Measurements from ENCODE around the gene MYL5. TPM values are rescaled to one million over a fixed set of nuclear protein-coding genes. Genes with fewer than 3 reads are reported as not detected.
A peak's percentile ranks its signal among the peaks of the same experiment; 100 is the strongest.

Gene MYL5
- total and polyA plus RNA-seq, 4 donors, result 2.4 to 5.0 (median 4.7) TPM

DNA sequence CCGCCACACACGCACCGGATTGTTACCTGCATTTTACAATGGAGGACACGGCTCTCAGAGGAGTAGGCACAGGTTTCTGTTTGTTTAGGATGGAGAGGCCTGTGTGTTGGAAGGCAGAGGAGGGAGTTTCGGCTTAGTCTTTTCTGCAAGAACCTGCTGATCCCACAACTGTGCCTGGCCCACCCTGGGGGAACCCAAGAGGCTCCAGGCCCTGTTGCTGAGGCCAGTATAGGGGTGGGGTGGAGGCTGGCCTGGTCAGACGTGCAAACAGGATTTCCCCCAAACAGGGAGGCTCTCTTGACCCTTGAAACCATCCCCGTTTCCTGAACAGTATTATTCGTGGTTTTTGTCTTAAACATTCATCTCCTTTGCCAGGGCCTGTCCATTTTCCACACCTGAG, 15.4 kb downstream of the MYL5 start:
- H3K9me3 ChIP-seq (ENCODE audit: control insufficient read depth in 4 of 4, low read length in 3 of 4), result no peaks in the 10 kb centered on the region
- TF ChIP-seq JUND (IDR thresholded peaks at IDR 0.05) (no peak), RAD21 (IDR thresholded peaks at IDR 0.05) (no peak), FOXA1 (IDR thresholded peaks at IDR 0.05) (no peak), SP1 (IDR thresholded peaks at IDR 0.05) (no peak), MAX (IDR thresholded peaks at IDR 0.05) (no peak), NR2F2 (IDR thresholded peaks at IDR 0.05) (no peak), EGR1 (IDR thresholded peaks at IDR 0.05; ENCODE audit: low read depth in 2 of 2) (no peak), HNF4A (conservative IDR thresholded peaks at IDR 0.05) (no peak), RXRA (IDR thresholded peaks at IDR 0.05) (no peak), TAF1 (conservative IDR thresholded peaks at IDR 0.05) (no peak), FOXA2 (IDR thresholded peaks at IDR 0.05) (no peak), HNF4G (IDR thresholded peaks at IDR 0.05) (no peak), ZBTB33 (IDR thresholded peaks at IDR 0.05) (no peak)
- TF ChIP-seq, protein P1, sequence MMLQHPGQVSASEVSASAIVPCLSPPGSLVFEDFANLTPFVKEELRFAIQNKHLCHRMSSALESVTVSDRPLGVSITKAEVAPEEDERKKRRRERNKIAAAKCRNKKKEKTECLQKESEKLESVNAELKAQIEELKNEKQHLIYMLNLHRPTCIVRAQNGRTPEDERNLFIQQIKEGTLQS (IDR thresholded peaks at IDR 0.05), result no peak
- TF ChIP-seq, protein P2, sequence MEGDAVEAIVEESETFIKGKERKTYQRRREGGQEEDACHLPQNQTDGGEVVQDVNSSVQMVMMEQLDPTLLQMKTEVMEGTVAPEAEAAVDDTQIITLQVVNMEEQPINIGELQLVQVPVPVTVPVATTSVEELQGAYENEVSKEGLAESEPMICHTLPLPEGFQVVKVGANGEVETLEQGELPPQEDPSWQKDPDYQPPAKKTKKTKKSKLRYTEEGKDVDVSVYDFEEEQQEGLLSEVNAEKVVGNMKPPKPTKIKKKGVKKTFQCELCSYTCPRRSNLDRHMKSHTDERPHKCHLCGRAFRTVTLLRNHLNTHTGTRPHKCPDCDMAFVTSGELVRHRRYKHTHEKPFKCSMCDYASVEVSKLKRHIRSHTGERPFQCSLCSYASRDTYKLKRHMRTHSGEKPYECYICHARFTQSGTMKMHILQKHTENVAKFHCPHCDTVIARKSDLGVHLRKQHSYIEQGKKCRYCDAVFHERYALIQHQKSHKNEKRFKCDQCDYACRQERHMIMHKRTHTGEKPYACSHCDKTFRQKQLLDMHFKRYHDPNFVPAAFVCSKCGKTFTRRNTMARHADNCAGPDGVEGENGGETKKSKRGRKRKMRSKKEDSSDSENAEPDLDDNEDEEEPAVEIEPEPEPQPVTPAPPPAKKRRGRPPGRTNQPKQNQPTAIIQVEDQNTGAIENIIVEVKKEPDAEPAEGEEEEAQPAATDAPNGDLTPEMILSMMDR (IDR thresholded peaks at IDR 0.05; ENCODE audit: low read depth, low read length, missing input control), result no peak
- TF ChIP-seq, protein P3, sequence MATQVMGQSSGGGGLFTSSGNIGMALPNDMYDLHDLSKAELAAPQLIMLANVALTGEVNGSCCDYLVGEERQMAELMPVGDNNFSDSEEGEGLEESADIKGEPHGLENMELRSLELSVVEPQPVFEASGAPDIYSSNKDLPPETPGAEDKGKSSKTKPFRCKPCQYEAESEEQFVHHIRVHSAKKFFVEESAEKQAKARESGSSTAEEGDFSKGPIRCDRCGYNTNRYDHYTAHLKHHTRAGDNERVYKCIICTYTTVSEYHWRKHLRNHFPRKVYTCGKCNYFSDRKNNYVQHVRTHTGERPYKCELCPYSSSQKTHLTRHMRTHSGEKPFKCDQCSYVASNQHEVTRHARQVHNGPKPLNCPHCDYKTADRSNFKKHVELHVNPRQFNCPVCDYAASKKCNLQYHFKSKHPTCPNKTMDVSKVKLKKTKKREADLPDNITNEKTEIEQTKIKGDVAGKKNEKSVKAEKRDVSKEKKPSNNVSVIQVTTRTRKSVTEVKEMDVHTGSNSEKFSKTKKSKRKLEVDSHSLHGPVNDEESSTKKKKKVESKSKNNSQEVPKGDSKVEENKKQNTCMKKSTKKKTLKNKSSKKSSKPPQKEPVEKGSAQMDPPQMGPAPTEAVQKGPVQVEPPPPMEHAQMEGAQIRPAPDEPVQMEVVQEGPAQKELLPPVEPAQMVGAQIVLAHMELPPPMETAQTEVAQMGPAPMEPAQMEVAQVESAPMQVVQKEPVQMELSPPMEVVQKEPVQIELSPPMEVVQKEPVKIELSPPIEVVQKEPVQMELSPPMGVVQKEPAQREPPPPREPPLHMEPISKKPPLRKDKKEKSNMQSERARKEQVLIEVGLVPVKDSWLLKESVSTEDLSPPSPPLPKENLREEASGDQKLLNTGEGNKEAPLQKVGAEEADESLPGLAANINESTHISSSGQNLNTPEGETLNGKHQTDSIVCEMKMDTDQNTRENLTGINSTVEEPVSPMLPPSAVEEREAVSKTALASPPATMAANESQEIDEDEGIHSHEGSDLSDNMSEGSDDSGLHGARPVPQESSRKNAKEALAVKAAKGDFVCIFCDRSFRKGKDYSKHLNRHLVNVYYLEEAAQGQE (IDR thresholded peaks at IDR 0.05), result no peak
- no peaks in the 10 kb centered on the region for H3K36me3 ChIP-seq (ENCODE audit: control insufficient read depth in 4 of 4, insufficient read depth in 3 of 4, low read depth in 1 of 4, low read length in 3 of 4)
- peak overlapping the region in 1 of 2 donors; percentile 68 for H3K27ac ChIP-seq (ENCODE audit: low read depth in 1 of 2, low read length in 2 of 2)
- no peak overlapping the region for H3K4me3 ChIP-seq (ENCODE audit: low read depth in 1 of 3, low read length in 3 of 3)
- H3K27me3 ChIP-seq (ENCODE audit: control insufficient read depth in 4 of 4, insufficient read depth in 4 of 4, low read length in 3 of 4), result no peaks in the 10 kb centered on the region
- DNase-seq (ENCODE audit: low spot score), result no peak
- H3K4me1 ChIP-seq (ENCODE audit: control insufficient read depth in 4 of 4, insufficient read depth in 4 of 4, low read length in 3 of 4), result peaks cover 9 to 25% (median 21%) of the 10 kb centered on the region in 4 donors
- H3K9ac ChIP-seq (ENCODE audit: low read depth in 1 of 2, low read length in 2 of 2), result no peak overlapping the region
- WGBS, result 74% methylated on average over 8 of the region's 8 CpGs

All from liver (tissue), 9 donors.